Umbilical cord (tissue), 2 donors: Measurements from ENCODE around the gene SEC14L1. TPM values are rescaled to one million over a fixed set of nuclear protein-coding genes. Genes with fewer than 3 reads are reported as not detected.

Source experiments
- DNase-seq: peaks from one replicate; pipeline ENCODE4 v3.0.0-alpha.2; 2015; ENCODE audit warnings: low spot score
- total RNA-seq: library from RNA; depleted of rRNA; stranded (reverse); fragments of >200 nt; gene quantifications from one replicate; pipeline ENCODE4 v1.2.3, GENCODE V29; 2014; ENCODE audit warnings: low replicate concordance; ENCODE audit not compliant: insufficient read depth

SEC14L1 gene
- total RNA-seq, 1 donor from 2014 or later, result 45.7 TPM

GRCh38 chr17:77213778-77214132 lies 73.0 kb downstream of the SEC14L1 start:
- no peak for DNase-seq

GRCh38 chr17:77214328-77214727 lies 73.6 kb downstream of the SEC14L1 start:
- DNase-seq, result no peak

DNA sequence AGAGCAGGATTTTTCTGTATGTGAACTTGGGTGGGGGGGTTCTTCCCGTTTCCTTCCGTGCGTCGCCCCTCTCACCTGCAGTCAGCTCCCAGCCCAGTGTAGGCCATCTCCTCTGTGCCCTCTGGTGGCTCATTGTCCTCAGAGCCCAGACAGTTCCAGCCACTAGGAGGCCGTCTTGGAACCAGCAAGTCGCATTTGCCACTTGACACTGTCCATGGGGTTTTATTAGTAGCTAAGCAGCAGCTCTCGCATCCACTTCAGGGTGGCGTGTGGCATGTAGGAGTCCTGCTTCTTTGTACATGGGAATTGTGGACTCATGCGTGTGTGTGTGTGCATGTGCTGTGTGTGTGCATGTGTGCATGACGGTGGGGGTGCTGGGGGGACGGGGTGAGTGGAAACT lies 74.0 kb downstream of the SEC14L1 start:
- DNase-seq, result no peak

GRCh38 chr17:77215281-77215680 lies 74.5 kb downstream of the SEC14L1 start:
- DNase-seq, result no peak

DNA sequence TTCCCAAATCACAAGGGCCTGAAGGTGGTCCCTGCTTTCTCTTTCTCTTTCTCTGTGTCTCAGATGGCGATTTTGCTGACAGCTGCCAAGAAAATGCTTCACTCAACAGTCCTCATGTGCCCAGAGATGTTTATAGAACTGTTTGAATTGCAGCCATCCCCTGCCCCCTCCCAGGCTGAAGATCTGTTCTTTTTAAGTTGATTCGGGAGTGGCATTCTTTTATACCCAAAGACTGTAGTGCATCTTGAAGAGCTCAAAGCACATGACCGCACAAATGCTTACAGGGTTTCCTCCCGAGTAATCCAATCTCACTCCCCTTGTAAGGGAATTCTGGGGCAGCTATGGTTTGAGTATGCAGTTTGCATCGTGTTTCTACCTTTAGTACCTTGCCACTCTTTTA lies 75.7 kb downstream of the SEC14L1 start:
- DNase-seq, result no peak

GRCh38 chr17:77217123-77217522 lies 76.4 kb downstream of the SEC14L1 start:
- no peak for DNase-seq

DNA sequence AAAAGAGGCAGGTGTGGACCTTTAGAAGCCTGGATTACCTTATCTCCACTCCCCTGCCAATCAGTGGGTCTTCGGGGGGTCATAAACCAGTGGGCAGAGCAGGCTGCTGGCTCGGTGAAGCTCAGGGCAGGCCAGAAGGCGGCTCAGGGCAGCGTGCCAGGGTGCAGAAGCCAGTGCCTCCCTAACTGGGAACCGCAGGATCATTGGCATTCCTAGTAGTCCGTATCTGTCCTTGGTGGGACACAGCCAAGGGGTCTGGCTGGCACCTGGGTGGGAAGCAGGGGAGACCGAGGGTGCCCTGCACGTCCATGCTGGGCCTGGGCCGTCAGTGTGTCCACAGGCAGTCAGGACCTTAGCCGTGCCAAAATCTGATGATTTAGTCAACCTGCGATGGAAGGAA lies 76.8 kb downstream of the SEC14L1 start:
- no peak for DNase-seq

- DNase-seq, result no peak
Observed at GRCh38 chr17:77218902-77219301, 78.1 kb downstream of the SEC14L1 start.

GRCh38 chr17:77222356-77222755 lies 81.6 kb downstream of the SEC14L1 start:
- no peak for DNase-seq

- no peak for DNase-seq
Observed at GRCh38 chr17:77223642-77224420, 83.1 kb downstream of the SEC14L1 start.

- no peak for DNase-seq
Observed at GRCh38 chr17:77225265-77225664, 84.5 kb downstream of the SEC14L1 start.

DNA sequence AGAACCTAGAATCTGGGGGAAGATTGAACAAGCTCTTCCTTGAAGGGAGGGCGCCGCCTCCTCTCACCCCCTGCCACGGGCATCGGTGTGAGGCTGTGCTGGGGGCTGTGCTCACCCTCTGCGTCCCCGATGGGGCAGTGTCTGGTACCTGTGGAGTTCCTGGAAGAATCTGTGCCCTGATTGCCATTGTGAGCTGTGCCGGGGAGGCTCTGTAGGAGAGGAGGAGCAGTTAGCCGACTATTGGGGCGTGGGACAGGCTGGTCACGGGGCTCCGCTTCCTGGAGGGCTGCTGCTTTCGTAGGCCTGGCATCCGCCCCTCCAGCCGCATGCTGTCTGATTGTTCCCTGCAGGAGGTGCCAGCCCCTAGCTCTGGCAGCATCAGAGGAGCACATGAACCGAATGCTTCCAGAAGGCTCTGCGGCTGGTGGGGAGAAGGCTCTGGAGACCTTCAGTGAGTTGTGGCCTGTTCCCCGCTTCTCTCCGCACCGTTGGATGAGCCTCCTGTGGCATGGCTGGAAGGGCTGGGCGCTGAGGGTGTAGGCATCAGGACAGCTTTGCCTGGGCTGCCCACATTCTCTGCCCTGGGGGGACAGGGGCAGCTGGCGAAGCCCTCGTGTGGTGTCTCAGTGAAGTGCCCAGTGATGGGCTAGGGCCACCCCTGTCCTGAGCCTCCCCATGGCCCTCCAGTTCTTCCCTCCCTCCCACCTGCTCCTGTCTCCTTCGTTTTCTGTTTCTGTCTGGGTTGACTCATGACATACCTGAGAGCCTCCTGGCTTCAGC lies 86.9 kb downstream of the SEC14L1 start:
- DNase-seq, result no peak

DNA sequence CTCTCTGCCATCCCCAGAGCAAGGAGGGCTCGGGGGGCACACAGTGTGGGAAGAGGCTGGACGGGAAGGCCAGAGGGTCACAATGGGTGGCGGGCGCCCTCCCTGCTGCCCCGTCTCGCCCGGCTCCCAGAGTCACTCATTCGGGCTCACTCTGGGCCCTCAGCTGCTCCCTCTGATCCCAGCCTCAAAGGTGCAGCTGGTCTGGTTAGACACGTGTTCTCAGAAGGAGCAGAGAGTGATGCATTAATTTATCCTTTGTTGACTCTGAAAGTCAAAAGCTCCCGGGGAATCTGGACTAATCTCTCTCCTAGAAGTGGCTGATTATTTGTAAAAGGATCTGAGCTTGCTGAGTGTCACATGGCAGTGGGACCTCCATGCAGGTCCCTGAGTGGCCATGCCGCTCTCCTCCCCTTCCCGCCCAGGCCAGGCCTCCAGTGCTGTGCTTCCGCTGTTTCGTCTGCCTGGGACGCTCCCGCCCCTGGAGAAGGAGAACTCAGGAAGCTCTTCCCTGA lies 87.5 kb downstream of the SEC14L1 start:
- no peak for DNase-seq

DNA sequence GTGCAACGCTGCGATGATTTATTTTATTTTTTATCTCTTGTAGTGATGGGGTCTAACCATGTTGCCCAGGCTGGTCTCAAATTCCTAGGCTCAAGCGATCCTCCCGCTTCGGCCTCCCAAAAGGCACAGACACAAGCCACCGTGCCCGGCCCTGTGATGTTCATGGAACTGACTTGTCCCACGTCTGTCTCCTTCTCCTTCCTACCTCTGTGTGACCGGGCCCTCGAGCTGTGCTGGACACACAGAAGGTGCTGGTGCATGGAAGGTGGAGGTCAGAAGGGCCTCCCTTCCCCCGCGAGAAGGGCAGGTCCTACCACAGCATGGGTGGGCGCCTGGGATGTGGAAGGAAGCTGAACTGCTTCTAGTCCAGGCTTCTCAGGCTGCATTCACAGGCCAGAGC lies 88.0 kb downstream of the SEC14L1 start:
- no peak for DNase-seq

GRCh38 chr17:77229786-77230435 lies 89.1 kb downstream of the SEC14L1 start:
- no peak for DNase-seq

- DNase-seq, result no peak
Observed at GRCh38 chr17:77230436-77230830, 89.7 kb downstream of the SEC14L1 start.

GRCh38 chr17:77231076-77231871 lies 90.5 kb downstream of the SEC14L1 start:
- DNase-seq, result no peak

- DNase-seq, result no peak
Observed at GRCh38 chr17:77233127-77233526, 92.4 kb downstream of the SEC14L1 start.

GRCh38 chr17:77233635-77234334 lies 93.0 kb downstream of the SEC14L1 start:
- DNase-seq, result no peak

DNA sequence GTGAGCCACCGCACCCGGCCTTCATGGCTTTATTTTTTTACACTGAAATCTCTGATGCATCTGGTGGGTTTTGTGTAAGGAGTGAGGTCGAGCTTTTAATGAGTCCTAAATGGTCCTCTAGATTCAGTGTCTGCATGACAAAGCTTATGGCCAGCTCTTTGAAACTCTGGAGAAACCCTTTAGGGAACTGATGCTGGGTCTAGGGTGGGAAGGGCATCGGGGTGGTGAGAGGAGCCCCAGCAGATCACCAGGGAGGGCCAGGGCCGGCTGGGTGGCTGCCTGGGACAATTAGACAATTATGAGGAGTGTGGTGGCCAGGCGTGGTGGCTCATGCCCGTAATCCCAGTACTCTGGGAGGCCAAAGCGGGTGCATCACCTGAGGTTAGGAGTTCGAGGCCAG lies 93.9 kb downstream of the SEC14L1 start:
- DNase-seq, result no peak

DNA sequence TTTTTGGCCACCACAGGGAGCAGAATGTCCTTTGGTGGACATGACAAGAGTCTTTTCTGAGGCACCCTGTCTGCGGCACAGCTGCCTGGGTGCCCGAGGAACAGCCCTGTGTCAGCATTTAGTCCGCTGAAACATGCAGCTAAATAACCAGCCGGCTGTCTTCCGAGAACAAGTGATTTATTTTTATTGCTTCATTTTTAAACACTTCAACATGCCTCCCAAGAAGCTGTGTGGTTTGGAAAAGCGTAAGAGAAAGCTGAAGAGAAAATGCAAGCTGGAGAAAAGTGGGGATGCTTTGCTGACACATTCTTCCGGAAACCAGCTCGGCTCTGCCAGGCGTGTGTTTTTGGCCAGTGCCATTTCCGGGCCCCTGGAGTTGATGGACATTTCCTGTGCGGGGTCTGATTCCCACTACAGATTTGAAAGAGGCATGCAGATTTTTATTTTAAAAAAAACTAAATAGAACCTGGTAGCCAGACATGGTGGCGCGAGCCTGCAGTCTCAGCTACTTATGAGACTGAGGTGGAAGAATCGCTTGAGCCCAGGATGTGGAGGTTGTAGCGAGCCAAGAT lies 94.7 kb downstream of the SEC14L1 start:
- DNase-seq, result peak; percentile 63
